Endothelial cell of umbilical vein (primary cell): ENCODE results near the gene PHKG1. TPM values are rescaled to one million over a fixed set of nuclear protein-coding genes. Genes with fewer than 3 reads are reported as not detected.
A peak's percentile ranks its signal among the peaks of the same experiment; 100 is the strongest.
"Not testable (repeated sequence)": the region's sequence is repeated elsewhere in the genome, so short reads cannot be mapped to it uniquely, and the experiment has no call there.

Experiments used
- BruUV-seq: library from RNA; stranded (reverse); fragments of 400-500 nt; replicated peaks from 2 replicates; lab custom pipeline; 2021; lab: Mats Ljungman, UMichigan
- CTCF ChIA-PET: fragments of 300-600, 350-600 bp; sonication (Branson Sonifier 250); formaldehyde crosslinking; loops from one replicate; lab custom pipeline; 2021; ENCODE audit warnings: antibody characterized with exemption, inconsistent platforms; lab: Charles Lee
- POLR2A ChIA-PET: fragments of 300-600, 350-600 bp; sonication (Branson Sonifier 250); formaldehyde crosslinking; loops from one replicate; lab custom pipeline; 2021; ENCODE audit warnings: antibody characterized with exemption, inconsistent platforms; lab: Charles Lee
- DNase-seq: peaks from one replicate; pipeline ENCODE4 v3.0.0-alpha.2; 2011; ENCODE audit warnings: low read depth, low spot score
- FAIRE-seq: peaks from 2 replicates; lab custom pipeline; 2011; peaks lifted over from hg19 to GRCh38; lab: Jason Lieb, UNC
- H2AFZ ChIP-seq: 2 replicates; pipeline ENCODE4 v1.6.0; 2012; ENCODE audit warnings: low read depth, low read length, control low read depth, inconsistent platforms
- H3K27ac ChIP-seq: 2 replicates; pipeline ENCODE4 v1.5.1; 2011; ENCODE audit warnings: low read depth, mild to moderate bottlenecking, control low read depth, low read length, moderate library complexity; ENCODE audit not compliant: insufficient read depth
- H3K27me3 ChIP-seq, 2 experiments: 2 replicates each; pipeline versions ENCODE4 v1.6.0 to v1.6.1; 2011; ENCODE audit warnings: low read length in 2 of 2, mixed read lengths in 1 of 2; ENCODE audit not compliant: control insufficient read depth in 2 of 2, insufficient read depth in 2 of 2
- H3K36me3 ChIP-seq, 2 experiments: 2 replicates in 1 of 2; 3 replicates in 1 of 2; pipeline ENCODE4 v1.5.1; 2011; ENCODE audit warnings: low read length in 2 of 2, mild to moderate bottlenecking in 1 of 2, moderate library complexity in 1 of 2; ENCODE audit not compliant: control insufficient read depth in 2 of 2, insufficient read depth in 2 of 2; ENCODE audit errors: extremely low read depth in 1 of 2
- H3K4me1 ChIP-seq: 3 replicates; pipeline ENCODE4 v1.5.1; 2011; ENCODE audit warnings: mild to moderate bottlenecking, low read length; ENCODE audit not compliant: control insufficient read depth, insufficient read depth; ENCODE audit errors: extremely low read depth
- H3K4me2 ChIP-seq: 2 replicates; pipeline ENCODE4 v1.6.1; 2011; ENCODE audit warnings: low read length, control low read depth, mixed read lengths; ENCODE audit not compliant: insufficient read depth
- H3K4me3 ChIP-seq, 3 experiments: fragments of 200-600 bp in 1 of 3; sonication (generic), shearing (Covaris generic) in 1 of 3; replicated peaks in 1 of 3; 2 replicates each; pipeline ENCODE4 v1.5.1; 2011 to 2016; ENCODE audit warnings: control low read depth in 3 of 3, low read length in 3 of 3, mild to moderate bottlenecking in 2 of 3, inconsistent platforms in 1 of 3, low read depth in 1 of 3, moderate library complexity in 1 of 3; ENCODE audit not compliant: insufficient read depth in 1 of 3
- H3K79me2 ChIP-seq: 2 replicates; pipeline ENCODE4 v1.6.0; 2012; ENCODE audit warnings: low read length, inconsistent platforms; ENCODE audit not compliant: control insufficient read depth, insufficient read depth
- H3K9ac ChIP-seq: replicated peaks from 2 replicates; pipeline ENCODE3; 2011; ENCODE audit warnings: low read length, control low read depth; ENCODE audit not compliant: insufficient read depth; ENCODE audit errors: extremely low read depth
- H3K9me1 ChIP-seq: replicated peaks from 3 replicates; pipeline ENCODE4 v1.6.0; 2011; ENCODE audit warnings: mild to moderate bottlenecking, low read length; ENCODE audit not compliant: control insufficient read depth, insufficient read depth; ENCODE audit errors: extremely low read depth
- H3K9me3 ChIP-seq: replicated peaks from 2 replicates; pipeline ENCODE4 v1.5.1; 2012; ENCODE audit warnings: low read length, inconsistent platforms; ENCODE audit not compliant: control insufficient read depth, insufficient read depth
- H4K20me1 ChIP-seq: replicated peaks from 2 replicates; pipeline ENCODE3; 2011; ENCODE audit warnings: mild to moderate bottlenecking, low read length; ENCODE audit not compliant: control insufficient read depth, insufficient read depth; ENCODE audit errors: extremely low read depth
- CTCF ChIP-seq, 2 donors: IDR thresholded peaks; 1 replicate in 1 of 2; 2 replicates in 1 of 2; pipeline ENCODE4 v1.5.1; 2011; ENCODE audit warnings: low read length in 2 of 2, mild to moderate bottlenecking in 2 of 2, moderate library complexity in 2 of 2, control low read depth in 1 of 2, inconsistent platforms in 1 of 2, low read depth in 1 of 2; ENCODE audit not compliant: insufficient read depth in 1 of 2; ENCODE audit errors: extremely low read depth in 1 of 2
- EZH2 ChIP-seq: IDR thresholded peaks from 2 replicates; pipeline ENCODE4 v1.6.1; 2012; ENCODE audit warnings: borderline replicate concordance, low read depth, mild to moderate bottlenecking, moderate library complexity, low read length, inconsistent platforms; ENCODE audit not compliant: severe bottlenecking
- FOS ChIP-seq: IDR thresholded peaks from 2 replicates; pipeline ENCODE4 v1.6.1; 2011; ENCODE audit warnings: mild to moderate bottlenecking, low read length, moderate library complexity, borderline replicate concordance; ENCODE audit not compliant: insufficient read depth
- GATA2 ChIP-seq: IDR thresholded peaks from 2 replicates; pipeline ENCODE4 v1.7.0; 2011; ENCODE audit warnings: low read depth, mild to moderate bottlenecking, moderate library complexity, mixed read lengths, low read length; ENCODE audit not compliant: insufficient read length, insufficient read depth
- JUN ChIP-seq: IDR thresholded peaks from 2 replicates; pipeline ENCODE4 v1.6.1; 2011; ENCODE audit warnings: borderline replicate concordance, low read depth; ENCODE audit not compliant: insufficient read length, insufficient read depth
- MAX ChIP-seq: IDR thresholded peaks from 2 replicates; pipeline ENCODE4 v1.6.1; 2011; ENCODE audit not compliant: insufficient read depth, insufficient read length
- MYC ChIP-seq: IDR thresholded peaks from one replicate; pipeline ENCODE4 v1.6.1; 2011; ENCODE audit warnings: mild to moderate bottlenecking, low read depth, low read length
- POLR2A ChIP-seq: IDR thresholded peaks from 2 replicates; pipeline ENCODE4 v1.6.1; 2012; ENCODE audit warnings: low read depth, mild to moderate bottlenecking, control low read depth, low read length
- POLR2AphosphoS5 ChIP-seq: IDR thresholded peaks from 2 replicates; pipeline ENCODE4 v1.6.1; 2012; ENCODE audit warnings: low read depth, mild to moderate bottlenecking, control low read depth, low read length, moderate library complexity; ENCODE audit not compliant: insufficient read depth
- dilution Hi-C: fragments of 300-500 bp; cut with MboI; formaldehyde crosslinking; loops from one replicate; pipeline ENCODE4 v1.15.0; 2019; ENCODE audit warnings: low sequenced_read_pairs; ENCODE audit not compliant: extremely low pct_ligation_motif_present
- intact Hi-C: fragments of 100-400 bp; cut with micrococcal nuclease; formaldehyde crosslinking; loops from one replicate; pipeline ENCODE4 v1.10.0; 2022
- polyA plus RNA-seq, 4 experiments: library from polyadenylated mRNA; depleted of rRNA in 3 of 4; stranded (reverse) in 3 of 4; unstranded in 1 of 4; fragments of >200 nt; gene quantifications; 2 replicates each; pipeline versions ENCODE4 v1.2.1 to v1.2.3, GENCODE V29; 2011 to 2012; ENCODE audit warnings: missing spikeins in 1 of 4
- total RNA-seq: library from RNA; stranded (reverse); gene quantifications from 2 replicates; pipeline ENCODE4 v1.2.3, GENCODE V29; 2021

PHKG1 gene
- total and polyA plus RNA-seq, 2 donors (not counting 3 experiments of a cell fraction or from before 2014, with no cell fraction given), result 0.32 to 1.00 TPM

- Histone ChIP-seq H3K27ac (no peak overlapping the region), H3K4me3 (peak overlapping the region; percentile 61 to 88 (median 76)), H3K36me3 (peaks cover 0 to 3% of the 10 kb centered on the region in 2 experiments), H3K9ac (peak overlapping the region; percentile 43), H3K4me2 (peak overlapping the region; percentile 89), H3K79me2 (no peaks in the 10 kb centered on the region), H3K4me1 (peaks cover 5% of the 10 kb centered on the region), H3K9me3 (no peaks in the 10 kb centered on the region), H3K27me3 (no peaks in the 10 kb centered on the region), H4K20me1 (no peaks in the 10 kb centered on the region), H3K9me1 (no peaks in the 10 kb centered on the region), H2AFZ (peak overlapping the region; percentile 76)
- TF ChIP-seq POLR2A, result peak; percentile 38
- TF ChIP-seq GATA2, result peak; percentile 73
- no peak for TF ChIP-seq MAX
- peak in 1 of 2 donors; percentile 49 for TF ChIP-seq CTCF (IDR thresholded peaks at IDR 0.05; ENCODE audit: extremely low read depth in 1 of 2, insufficient read depth in 1 of 2, low read depth in 1 of 2, low read length in 2 of 2)
- no peak for TF ChIP-seq MYC
- no peak for TF ChIP-seq POLR2AphosphoS5
- no peak for TF ChIP-seq EZH2
- TF ChIP-seq FOS, result no peak
- TF ChIP-seq JUN, result no peak
- POLR2A ChIA-PET, result interaction anchor here (2.5 kb wide), 1 partner anchor 17 kb away, joined by 13 read pairs; the partner anchor contains the start of genes CCT6A and PSPH
- BruUV-seq, result TSS peak; percentile 43
- peak; percentile 83 for DNase-seq
- intact Hi-C loops (loop anchor here (1.0 kb wide), 3 partner anchors 12 to 30 kb away; partner anchors contain the start of genes CCT6A, PSPH and SUMF2), dilution Hi-C loops (no loop called here)
- FAIRE-seq, result peak; percentile 87
- CTCF ChIA-PET, result interaction anchor here (0.7 to 2.3 kb wide), 12 partner anchors 9 to 59 kb away, joined by 3 to 14 read pairs (median 5); partner anchors contain the start of genes CCT6A, PHKG1 and PSPH
These were observed 58.9 kb downstream of the PHKG1 start for GRCh38 chr7:56033671-56034432.

GRCh38 chr7:56032578-56032977 lies 60.2 kb downstream of the PHKG1 start:
- dilution Hi-C loops, BruUV-seq, H3K4me2 ChIP-seq, DNase-seq, H3K9me1 ChIP-seq, H3K4me3 ChIP-seq, H3K36me3 ChIP-seq, H4K20me1 ChIP-seq, H3K4me1 ChIP-seq, POLR2A ChIA-PET, H3K79me2 ChIP-seq, intact Hi-C loops, H2AFZ ChIP-seq, H3K9ac ChIP-seq, H3K9me3 ChIP-seq, H3K27ac ChIP-seq, H3K27me3 ChIP-seq, FAIRE-seq: not testable (repeated sequence)
- CTCF ChIA-PET, result interaction anchor here (1.5 to 2.0 kb wide), 3 partner anchors 21 to 60 kb away, joined by 3 to 9 read pairs (median 5); partner anchors contain the start of gene PHKG1
